Stomach (tissue), 4 donors: ENCODE measurements around the gene TRAPPC3.

ENCODE experiments used
- EP300 ChIP-seq: sonication (generic); formaldehyde crosslinking; IDR thresholded peaks from one replicate; pipeline ENCODE4 v1.6.1; 2017; ENCODE audit warnings: antibody characterized with exemption
- POLR2A ChIP-seq, 4 donors: fragments of 450-650 bp; IDR thresholded peaks; one replicate each; pipeline ENCODE4 v1.6.1; 2016; ENCODE audit warnings: antibody characterized with exemption in 4 of 4, control low read depth in 2 of 4, mild to moderate bottlenecking in 1 of 4, moderate library complexity in 1 of 4
- POLR2AphosphoS5 ChIP-seq, 3 donors: sonication (generic); formaldehyde crosslinking; IDR thresholded peaks; one replicate each; pipeline ENCODE4 v1.6.1; 2016; ENCODE audit warnings: antibody characterized with exemption in 3 of 3
- TF ChIP-seq, protein P1 (sequence below), 7 experiments: fragments of 450-650 bp in 4 of 7; fragments of 200-600 bp in 3 of 7; sonication (generic) in 3 of 7; IDR thresholded peaks; one replicate each; pipeline ENCODE4 v1.5.1; 2016 to 2019; ENCODE audit warnings: antibody characterized with exemption in 7 of 7, control low read depth in 2 of 7, mild to moderate bottlenecking in 1 of 7

DNA sequence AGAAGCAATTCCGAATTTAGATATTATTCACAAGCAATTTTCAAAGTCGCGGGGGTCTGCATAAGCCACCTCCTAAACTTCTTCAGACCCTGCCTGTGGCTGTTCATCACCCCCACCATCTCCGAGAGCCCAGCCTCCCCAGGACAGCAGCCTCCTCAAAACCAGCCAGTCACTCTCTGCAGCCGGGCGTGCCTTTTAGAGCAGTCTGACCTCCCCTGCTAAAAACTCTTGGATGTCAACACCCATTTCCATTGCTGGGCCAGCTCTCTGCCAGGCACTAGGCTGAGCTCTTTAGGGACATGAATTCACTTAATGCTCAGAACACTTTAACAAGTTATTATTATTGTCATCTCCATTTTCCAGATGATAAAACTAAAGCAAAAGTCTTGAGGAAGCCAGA lies 48.9 kb downstream of the TRAPPC3 start:
- TF ChIP-seq, protein P1, sequence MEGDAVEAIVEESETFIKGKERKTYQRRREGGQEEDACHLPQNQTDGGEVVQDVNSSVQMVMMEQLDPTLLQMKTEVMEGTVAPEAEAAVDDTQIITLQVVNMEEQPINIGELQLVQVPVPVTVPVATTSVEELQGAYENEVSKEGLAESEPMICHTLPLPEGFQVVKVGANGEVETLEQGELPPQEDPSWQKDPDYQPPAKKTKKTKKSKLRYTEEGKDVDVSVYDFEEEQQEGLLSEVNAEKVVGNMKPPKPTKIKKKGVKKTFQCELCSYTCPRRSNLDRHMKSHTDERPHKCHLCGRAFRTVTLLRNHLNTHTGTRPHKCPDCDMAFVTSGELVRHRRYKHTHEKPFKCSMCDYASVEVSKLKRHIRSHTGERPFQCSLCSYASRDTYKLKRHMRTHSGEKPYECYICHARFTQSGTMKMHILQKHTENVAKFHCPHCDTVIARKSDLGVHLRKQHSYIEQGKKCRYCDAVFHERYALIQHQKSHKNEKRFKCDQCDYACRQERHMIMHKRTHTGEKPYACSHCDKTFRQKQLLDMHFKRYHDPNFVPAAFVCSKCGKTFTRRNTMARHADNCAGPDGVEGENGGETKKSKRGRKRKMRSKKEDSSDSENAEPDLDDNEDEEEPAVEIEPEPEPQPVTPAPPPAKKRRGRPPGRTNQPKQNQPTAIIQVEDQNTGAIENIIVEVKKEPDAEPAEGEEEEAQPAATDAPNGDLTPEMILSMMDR (IDR thresholded peaks at IDR 0.05), result no peak
- TF ChIP-seq POLR2A (IDR thresholded peaks at IDR 0.05) (no peak), POLR2AphosphoS5 (IDR thresholded peaks at IDR 0.05) (no peak), EP300 (no peak)
